Measurements from ENCODE around the gene CNOT9.

Gene CNOT9

GRCh38 chr2:218578272-218578877, 9.7 kb downstream of the CNOT9 start:
- no peak for DNase-seq

GRCh38 chr2:218582076-218582475, 13.4 kb downstream of the CNOT9 start:
- DNase-seq = no peak

- no peak for DNase-seq
These were observed 15.6 kb downstream of the CNOT9 start for GRCh38 chr2:218583983-218584850.

- DNase-seq = no peak
These were observed 16.9 kb downstream of the CNOT9 start for GRCh38 chr2:218585541-218585940.

- DNase-seq = peak; percentile 99
These were observed 36.8 kb downstream of the CNOT9 start for GRCh38 chr2:218605432-218605831.

- peak; percentile 20 for DNase-seq
These were observed 38.9 kb downstream of the CNOT9 start, which contains the start of gene PLCD4 for GRCh38 chr2:218607436-218608115. Gene PLCD4, plus strand, starts transcription at chr2:218607899. Its CDS starts 7,841 bp downstream, at chr2:218615740.

- no peak for DNase-seq
These were observed 47.3 kb downstream of the CNOT9 start for GRCh38 chr2:218615868-218616315.

GRCh38 chr2:218618102-218618860, 49.6 kb downstream of the CNOT9 start:
- DNase-seq = peak; percentile 49

GRCh38 chr2:218621007-218621406, 52.4 kb downstream of the CNOT9 start:
- no peak for DNase-seq

- DNase-seq = no peak
These were observed 54.1 kb downstream of the CNOT9 start for GRCh38 chr2:218622606-218623365.

- no peak for DNase-seq
These were observed 54.7 kb downstream of the CNOT9 start for GRCh38 chr2:218623366-218623705.

GRCh38 chr2:218626369-218626768, 57.7 kb downstream of the CNOT9 start:
- no peak for DNase-seq

GRCh38 chr2:218627939-218628338, 59.3 kb downstream of the CNOT9 start:
- no peak for DNase-seq

GRCh38 chr2:218631837-218632236, 63.2 kb downstream of the CNOT9 start:
- DNase-seq = no peak

- DNase-seq = no peak
These were observed 67.1 kb downstream of the CNOT9 start for GRCh38 chr2:218635719-218636118.

- no peak for DNase-seq
These were observed 69.7 kb downstream of the CNOT9 start for GRCh38 chr2:218638372-218638771.

GRCh38 chr2:218642121-218642656, 73.5 kb downstream of the CNOT9 start:
- DNase-seq = no peak

- no peak for DNase-seq
These were observed 74.1 kb downstream of the CNOT9 start for GRCh38 chr2:218642786-218643185.

- DNase-seq = no peak
These were observed 75.2 kb downstream of the CNOT9 start for GRCh38 chr2:218643751-218644310.

GRCh38 chr2:218644721-218645120, 76.1 kb downstream of the CNOT9 start:
- no peak for DNase-seq

GRCh38 chr2:218645126-218645525, 76.5 kb downstream of the CNOT9 start:
- DNase-seq = no peak
